CD4-positive, alpha-beta T cell treated with Interleukin-12 subunit alpha and Interleukin-12 subunit beta, for 1 hour (primary cell): Measurements from ENCODE around the gene KIF16B.

Experiments
- DNase-seq: peaks from one replicate; pipeline ENCODE4 v3.0.0-alpha.2; 2020

Gene KIF16B

DNA sequence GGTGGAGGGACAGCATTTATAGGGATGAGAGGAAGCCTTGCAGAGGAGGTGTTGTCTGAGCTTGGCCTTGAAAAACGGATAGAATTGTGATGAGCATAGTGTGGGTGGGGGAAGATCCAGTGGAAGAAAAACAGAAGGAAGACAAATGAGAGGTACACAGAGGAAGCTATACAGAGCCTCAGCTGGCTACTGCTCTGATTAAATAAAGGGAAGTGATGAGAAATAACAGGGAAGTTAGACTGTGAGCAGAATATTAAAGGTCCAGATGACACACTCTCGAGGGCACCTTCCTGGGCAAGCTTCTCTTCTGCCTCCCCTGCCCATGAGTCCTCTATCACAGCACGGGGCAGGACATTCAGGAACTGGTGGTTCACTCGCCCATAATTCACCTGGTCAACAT is 182.3 kb downstream of the KIF16B start:
- no peak for DNase-seq

- DNase-seq, result no peak
Measured at GRCh38 chr20:16388731-16389130, 184.5 kb downstream of the KIF16B start.

DNA sequence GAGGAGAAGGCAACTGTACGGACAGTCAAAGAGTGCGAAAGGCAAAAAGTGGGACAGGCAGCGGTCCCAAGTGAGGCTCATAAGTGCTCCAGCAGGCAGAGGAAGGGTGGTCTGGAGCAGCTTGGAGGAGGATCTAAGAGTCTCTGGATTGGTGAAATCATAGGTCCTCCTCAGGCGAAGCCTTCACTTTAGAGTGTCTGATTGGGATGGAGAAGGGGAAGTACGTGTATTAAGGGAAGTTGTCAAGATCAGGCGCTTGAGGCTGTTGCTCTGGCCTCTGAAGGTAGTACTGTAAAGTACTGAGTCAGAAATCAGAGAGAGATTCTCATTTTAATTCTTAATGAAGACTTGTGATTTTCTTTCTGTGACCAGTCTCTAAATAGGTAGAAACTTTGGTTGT is 185.6 kb downstream of the KIF16B start:
- DNase-seq, result no peak

GRCh38 chr20:16385891-16386290 is 187.4 kb downstream of the KIF16B start:
- DNase-seq, result no peak

- DNase-seq, result no peak
Measured at GRCh38 chr20:16385462-16385861, 187.8 kb downstream of the KIF16B start.

DNA sequence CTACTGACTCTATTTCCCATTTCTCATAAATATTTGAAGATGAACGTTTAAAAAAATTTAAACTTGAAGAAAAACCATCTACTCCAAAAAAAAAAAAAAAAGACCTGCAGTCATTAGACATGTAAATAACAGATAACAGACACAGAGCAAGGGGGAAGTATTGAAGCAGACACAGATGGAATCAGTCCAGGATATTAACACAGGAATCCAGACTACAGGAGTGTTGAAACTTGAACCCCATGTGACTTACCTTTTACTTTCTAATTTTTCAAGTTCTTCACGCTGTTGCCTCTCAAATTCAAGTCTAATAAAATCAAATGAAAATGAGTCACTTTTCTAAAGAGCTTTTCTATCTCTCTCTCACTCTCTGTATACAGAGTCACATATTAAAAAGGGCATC is 191.8 kb downstream of the KIF16B start:
- DNase-seq, result no peak

DNA sequence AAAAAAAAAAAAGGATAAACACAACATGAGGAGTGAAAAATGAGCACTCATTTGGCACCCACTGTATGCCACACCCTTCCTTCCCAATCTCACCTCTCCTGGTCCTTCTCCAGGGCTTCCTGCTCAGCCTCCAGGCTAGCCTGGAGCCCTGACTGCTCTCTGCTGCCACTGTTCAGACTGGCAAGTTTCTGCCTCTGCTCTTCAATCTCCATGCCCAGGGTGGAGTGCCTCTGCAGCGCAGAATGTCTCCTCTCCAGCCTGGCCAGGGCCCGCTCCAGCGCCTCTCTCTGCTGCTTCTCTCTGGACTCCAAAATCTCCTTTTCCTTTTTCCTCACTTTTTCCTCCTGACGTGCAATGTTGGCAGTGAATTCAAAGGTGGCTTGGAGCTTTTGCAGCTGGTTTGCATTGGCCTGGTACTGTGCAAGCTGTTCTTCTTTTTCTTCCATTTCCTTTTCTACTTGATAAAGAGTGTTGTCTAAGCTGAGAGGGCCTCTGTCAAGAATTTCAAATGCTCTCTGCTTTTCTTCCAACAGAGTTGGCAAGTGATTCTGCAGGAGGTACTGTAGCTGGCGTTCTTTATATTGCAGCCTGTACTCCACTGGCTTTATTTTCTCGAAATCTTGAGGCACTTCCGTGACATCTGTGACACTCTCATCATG is 194.4 kb downstream of the KIF16B start:
- DNase-seq, result no peak

- DNase-seq, result no peak
Measured at GRCh38 chr20:16378122-16378521, 195.1 kb downstream of the KIF16B start.

DNA sequence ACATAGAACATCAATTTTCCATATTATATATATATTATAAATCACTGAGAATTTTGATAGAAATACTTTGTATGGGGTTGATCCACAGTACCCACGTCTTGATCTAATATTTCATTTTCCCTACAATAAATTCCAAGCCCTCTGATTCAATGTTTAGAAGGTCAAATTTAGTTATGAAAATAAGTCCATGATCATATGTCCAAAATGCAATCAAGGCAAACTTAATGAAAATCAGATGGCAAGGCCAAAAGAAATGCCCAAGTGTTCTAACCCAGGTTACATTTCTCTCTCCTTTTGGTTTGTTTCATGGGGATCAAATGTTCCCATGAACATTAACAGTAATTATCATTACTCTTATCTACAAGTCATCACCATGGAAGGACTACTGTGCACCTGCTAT is 203.8 kb downstream of the KIF16B start:
- no peak for DNase-seq

- no peak for DNase-seq
Measured at GRCh38 chr20:16368645-16369292, 204.5 kb downstream of the KIF16B start.

DNA sequence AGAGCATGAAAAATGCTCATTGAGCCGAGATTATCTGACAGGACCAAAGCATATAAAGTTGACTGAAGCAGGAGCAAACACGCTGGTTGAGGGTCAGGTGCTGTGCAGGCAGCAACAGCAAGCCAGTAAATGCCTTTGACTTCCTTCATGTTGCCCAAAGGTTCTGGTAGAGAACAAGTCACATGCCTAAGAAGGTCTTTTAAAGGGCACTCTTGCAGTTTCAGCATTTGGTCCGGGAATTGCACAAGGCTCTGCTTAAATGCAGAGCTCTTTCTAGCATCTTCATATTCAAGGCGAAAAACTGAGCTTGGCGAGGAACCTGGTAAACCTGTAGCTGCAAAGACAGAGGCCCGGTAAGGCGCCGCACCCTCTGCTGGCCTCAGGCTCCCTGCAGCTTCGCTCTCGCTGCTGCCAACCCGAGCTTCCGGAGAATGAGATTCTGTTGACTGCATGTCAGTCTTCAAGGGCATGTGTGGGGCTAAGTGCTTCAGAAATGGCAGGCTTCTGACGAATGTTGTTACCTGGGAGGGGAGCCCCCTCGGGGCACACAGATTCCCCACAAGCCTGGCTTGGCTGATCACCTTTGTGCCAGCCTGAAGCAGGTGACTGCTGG is 205.2 kb downstream of the KIF16B start:
- DNase-seq, result no peak

- no peak for DNase-seq
Measured at GRCh38 chr20:16366529-16366928, 206.7 kb downstream of the KIF16B start.

GRCh38 chr20:16364320-16364687 is 208.9 kb downstream of the KIF16B start:
- no peak for DNase-seq

DNA sequence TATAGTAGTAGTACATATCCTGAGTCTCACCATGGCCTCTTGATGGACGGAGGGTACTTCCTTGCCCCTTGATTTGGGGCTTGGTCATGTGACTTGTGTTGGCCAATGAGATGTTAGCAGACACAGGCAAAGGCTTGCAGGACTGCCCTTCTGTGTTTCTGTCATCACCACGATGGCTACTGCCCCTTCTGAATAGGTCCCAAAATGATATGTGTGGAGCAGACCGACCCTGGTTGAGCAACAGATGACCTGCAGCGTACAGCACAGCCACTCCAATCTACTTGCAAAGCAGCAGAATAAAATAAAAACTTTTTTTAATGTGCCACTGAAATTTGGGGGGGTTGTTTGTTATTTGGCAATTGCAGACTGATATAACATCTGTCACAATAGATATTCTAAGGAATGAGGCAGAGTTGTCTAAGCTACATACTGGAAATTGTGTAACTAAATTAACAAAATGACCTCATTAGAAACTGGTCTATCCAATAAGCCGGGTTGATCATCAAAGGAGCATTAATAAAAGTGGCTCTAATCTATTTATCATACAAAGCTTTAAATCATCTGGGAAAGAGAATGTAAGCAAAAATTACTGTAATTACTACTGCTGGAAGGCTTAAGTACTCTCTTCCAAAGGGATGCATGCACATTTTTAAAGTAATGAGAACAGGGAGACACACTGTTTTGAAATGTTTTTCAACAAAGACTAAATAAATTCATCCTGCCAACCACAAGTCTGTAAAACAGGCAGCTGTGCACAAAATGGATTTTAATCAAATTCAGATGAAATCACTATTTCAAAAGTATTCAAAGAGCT is 209.5 kb downstream of the KIF16B start:
- no peak for DNase-seq

DNA sequence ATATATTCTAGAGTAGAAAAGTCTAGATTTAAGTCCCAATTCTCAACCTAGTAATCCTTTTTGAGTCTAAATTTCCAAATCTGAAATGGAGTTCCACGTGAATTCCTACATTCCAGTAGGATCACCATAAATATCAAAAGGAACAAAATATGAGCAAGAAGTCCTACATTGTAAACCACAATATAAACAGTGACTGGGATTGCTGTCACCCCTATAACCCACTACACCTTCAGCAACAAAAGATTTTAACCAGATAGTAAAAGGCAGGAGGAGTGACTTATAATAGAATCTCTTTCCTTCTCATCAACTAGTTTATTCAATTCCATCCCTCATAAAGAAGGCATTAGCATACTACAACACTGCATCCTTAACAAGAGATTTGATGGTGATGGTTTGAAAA is 210.6 kb downstream of the KIF16B start:
- DNase-seq, result no peak

DNA sequence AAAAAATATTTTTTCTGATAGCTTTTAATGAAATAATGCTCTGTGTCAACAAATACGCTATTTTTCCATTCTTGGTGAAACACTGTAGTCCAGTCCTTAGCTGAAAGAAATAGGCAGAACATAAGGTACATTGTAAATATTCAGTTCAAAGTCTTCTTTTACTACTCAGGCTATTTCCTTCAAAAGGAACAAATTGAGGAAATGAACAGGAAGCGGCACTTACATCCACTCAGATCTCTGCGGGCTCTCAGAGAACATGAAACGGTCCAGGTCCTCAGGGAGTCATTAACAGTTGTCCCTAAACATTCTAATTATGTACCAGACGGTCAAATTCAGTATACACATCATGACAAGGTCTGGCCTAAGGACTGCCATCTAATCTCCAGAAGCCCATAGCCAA is 212.6 kb downstream of the KIF16B start:
- no peak for DNase-seq

GRCh38 chr20:16353417-16353781 is 219.8 kb downstream of the KIF16B start:
- no peak for DNase-seq

GRCh38 chr20:16352751-16353416 is 220.4 kb downstream of the KIF16B start:
- DNase-seq, result no peak

GRCh38 chr20:16352321-16352720 is 220.9 kb downstream of the KIF16B start:
- DNase-seq, result no peak

DNA sequence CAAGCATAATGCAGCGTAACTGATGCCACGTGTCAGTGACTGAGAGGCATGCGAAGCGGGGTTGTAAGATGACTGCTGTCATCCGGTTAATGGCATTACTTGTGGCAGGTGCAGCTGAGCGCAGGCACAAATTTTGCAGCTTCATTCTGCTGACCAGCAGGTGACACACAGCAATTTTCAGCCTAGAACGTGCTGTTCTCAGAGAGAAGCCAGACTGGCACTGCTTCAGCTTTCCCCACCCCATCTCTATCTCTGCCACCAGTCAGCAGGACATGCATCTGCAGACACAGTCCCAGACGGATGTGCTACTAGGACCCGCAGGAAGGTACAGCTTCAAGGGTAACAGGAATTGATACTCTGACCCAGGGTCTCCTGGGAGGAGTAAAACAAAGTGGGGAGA is 221.8 kb downstream of the KIF16B start:
- DNase-seq, result no peak

DNA sequence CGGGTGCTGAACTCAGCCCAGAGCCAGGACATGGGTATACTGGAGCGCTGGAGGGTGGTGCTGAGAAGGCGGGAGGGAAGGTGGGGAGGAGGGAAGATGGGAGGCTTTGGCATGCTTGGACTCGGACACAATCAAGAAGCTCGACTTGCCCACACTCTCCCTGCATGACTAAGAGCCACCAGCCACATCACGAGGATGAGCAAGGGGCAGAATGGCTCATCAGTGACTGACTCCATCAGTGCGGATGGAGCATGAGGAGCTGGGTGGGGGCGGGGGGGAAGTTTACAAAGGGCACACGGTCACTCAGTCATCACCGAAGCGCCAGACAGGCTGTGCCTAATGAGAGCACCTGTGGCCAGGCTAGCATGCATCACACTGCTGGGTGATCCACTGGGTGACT is 222.8 kb downstream of the KIF16B start:
- DNase-seq, result no peak

DNA sequence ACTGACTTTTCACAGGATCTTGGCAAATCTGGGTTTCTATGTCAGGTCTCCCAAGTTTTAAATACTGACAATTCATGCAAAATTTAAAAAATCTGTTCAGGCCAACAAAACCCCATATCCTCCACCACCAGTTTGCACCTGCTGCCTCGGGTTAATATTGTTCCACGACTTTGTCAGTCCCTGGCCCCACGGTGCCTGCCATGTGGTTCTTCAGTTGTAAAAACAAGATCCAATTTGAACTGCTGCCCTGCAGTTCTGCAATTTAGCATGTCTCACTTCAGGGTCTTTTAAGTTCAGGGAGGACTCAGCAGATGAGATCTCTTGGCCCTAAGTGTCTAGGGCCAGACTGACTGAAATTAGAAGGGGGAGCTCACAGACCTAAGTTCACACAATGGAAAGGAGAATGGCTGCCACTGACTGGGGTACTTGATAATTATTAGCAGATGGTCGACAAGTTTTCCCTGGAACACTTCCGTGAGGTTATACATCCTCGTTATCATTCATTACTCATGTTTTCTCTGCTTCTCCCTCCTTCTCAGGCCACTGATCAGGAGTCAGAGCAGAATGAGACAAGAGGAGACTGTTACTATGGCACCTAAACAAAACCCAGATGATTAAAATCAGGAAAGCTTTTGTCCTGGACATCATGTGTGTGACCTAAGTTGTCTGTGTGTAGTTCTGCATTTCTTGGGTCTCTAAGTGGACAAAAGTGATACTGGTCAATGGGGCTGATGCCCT is 223.6 kb downstream of the KIF16B start:
- no peak for DNase-seq

- DNase-seq, result no peak
Measured at GRCh38 chr20:16346956-16347355, 226.3 kb downstream of the KIF16B start.
